Hematopoietic multipotent progenitor cell treated with erythropoietin and hydrocortisone succinate and interleukin-3 and kit ligand, for 15 days (in vitro differentiated cells): ENCODE measurements around the gene SSH2.

Experiments used
- DNase-seq: peaks from one replicate; pipeline ENCODE4 v3.0.0-alpha.2; 2015; ENCODE audit warnings: low spot score

Gene SSH2

GRCh38 chr17:29621751-29622194, 308.3 kb downstream of the SSH2 start:
- no peak for DNase-seq

DNA sequence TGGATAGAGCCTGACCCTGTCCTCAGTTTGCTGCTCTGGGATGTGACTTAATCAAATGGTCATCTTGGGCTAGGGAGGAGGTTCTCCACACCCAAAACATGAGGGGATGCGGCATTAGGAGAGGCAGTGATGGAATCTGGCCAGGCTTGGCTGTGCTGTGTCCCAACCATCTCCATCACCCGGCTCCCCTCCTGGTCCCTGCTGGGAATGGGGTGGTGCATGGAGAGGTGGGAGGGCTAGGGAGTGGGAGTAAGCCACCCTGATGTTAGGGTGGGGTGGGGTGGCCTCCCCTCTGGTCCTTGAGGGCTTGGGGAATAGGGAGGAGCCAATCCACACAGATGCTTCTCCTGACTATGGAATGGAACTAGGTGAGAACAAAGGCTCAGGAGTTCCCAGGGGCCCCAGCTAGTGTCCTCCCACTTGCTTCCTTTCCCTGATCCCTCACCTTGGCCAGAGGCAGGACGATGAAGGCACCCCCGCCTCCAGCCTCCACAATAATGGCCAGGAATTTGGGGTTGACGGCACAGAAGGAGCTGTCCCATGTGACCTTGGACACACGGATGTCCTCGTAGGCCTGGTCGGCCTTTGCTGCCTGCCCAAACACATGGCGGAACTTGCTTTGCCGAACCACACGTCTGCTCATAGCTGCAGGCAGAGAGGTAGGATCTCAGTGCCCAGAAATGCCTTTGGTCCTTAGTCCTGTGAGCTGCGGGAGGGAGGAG, 309.1 kb downstream of the SSH2 start:
- DNase-seq, result no peak

DNA sequence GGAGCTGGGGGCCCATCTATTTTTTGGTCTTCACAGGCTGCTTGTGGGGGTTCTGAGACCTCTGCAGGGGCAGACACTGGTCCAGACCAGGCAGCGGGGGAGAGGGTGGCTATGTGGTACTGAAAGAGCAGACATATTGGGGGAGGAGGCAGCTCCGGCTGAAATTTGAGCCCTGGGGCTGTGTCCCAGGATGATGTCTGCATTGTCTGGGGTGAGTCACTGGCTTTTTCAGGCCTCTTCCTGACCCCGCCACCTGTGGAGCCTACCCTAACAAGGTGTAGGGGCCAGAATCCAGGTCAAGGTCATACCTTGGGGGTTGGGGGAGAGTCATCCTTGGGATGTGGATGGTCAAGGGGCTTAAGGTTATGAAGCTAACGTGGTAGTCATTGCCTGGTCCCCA, 309.8 kb downstream of the SSH2 start:
- no peak for DNase-seq

GRCh38 chr17:29619251-29619650, 310.8 kb downstream of the SSH2 start:
- DNase-seq, result no peak

GRCh38 chr17:29618272-29619065, 311.6 kb downstream of the SSH2 start:
- no peak for DNase-seq

DNA sequence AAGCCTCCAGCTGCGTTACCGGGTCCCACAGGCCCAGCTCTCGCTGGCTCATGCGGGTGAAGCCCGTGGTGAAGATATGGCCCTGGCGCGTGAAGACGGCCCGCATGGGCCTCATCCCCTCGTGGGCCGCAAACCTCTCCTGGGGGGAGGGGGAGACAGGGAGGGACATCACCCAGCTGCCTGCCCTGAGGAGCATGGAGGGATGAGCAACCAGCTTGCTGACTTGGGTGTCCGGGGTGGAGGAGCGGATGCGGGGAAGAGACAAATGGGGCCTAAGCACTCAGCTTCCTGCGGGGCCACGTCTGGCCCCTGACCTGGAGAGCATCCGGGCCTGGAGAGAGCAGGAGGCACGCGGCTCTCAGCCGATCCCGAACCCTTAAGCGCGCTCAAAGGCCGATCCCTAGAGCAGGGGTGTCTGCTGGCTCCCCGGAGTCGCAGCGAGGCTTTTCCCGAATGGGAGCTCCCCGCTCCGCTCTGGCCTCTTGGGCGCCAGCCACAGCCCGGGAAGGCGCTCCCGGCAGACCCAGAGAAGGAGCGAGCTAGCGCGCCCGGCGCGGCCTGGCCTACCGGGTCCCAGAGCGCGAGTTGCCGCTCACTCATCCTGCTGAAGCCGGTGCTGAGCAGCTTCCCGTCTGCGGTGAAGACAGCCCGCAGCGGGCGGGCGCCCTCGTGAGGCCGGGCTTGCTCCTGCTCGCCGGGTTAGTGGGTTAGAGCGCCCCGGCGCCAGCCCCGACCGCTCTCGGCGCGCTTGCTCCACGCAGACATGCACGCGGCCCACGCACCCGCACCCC, 312.4 kb downstream of the SSH2 start:
- peak; percentile 60 for DNase-seq

- peak; percentile 49 for DNase-seq
Measured at GRCh38 chr17:29617125-29617480, 312.9 kb downstream of the SSH2 start.

DNA sequence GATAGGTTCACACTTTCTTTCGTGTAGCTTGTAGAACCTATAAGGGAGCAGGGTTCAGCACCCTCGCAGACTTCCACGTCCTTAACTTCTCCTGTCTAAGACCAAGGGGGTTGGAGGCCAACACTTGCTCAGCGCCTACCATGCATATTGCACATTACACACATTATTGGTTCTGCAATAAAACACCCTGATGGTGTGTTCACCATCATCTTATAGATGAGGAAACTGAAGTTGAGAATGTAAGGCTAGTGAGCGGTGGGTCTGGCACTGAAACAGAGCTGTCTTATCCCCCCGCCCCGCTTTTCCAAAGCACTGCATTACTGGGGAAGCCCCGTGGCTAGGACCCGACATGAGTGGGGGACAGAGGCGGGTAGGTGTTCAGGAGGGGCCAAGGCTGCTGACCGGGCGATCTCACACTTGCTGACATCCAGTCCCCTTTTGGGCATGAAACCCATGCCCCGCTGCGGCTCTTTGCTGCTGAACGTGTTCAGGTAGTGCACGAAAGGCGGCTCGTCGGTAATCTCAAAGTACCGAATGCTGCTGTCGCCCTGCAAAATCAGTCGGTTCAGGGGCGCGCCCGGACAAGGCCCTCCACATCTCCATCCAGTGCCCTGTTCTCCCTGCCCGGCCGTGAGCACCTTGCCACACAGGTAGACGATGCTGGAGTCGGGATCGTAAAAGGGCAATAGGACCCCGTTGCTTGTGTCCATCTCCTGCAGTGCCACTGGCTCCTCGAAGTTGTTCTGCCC, 313.6 kb downstream of the SSH2 start:
- DNase-seq, result no peak

DNA sequence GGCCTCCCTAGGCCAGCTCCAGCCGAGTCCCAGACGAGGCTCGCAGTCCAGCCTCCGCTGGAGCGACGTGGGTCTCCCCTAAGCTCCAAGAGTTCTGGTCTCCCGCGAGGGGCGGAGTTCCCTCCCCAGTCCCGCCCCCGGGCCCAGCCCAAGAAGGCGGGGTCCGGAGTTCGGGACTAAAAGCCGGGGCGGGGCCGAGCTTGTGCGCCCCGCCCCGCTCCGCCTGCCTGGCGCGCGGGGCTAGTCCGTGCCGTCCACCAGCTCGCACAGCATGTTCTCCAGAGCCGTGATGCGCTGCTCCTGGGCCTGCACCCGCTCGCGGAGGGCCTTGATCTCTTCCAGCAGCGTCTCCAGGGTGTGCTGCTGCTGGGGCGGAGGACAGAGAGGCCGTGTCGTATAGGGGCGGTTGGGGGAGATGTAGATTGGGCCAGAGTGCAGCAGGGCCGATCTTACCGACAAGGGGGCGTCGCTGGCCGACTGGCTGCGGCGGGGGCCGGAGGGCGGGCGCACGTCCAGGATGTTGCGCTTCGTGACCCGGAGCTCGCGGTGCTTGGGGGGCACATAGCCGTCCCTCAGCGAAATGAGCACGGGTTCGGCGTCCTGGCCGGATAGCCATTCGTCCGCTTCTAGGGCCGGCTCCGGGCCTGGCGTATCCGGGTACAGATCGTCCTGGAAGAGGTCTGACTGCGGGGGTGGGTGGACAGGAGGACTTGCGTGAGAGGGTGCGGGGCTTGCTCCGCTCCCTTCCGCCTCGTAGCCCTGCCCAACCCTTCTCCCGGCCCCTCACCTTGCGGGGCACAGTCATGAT, 314.3 kb downstream of the SSH2 start:
- peak; percentile 82 for DNase-seq

GRCh38 chr17:29615048-29615385, 315.0 kb downstream of the SSH2 start:
- DNase-seq, result peak; percentile 43

GRCh38 chr17:29614349-29615047, 315.5 kb downstream of the SSH2 start:
- DNase-seq, result no peak

GRCh38 chr17:29613856-29614255, 316.2 kb downstream of the SSH2 start:
- no peak for DNase-seq

GRCh38 chr17:29613352-29613837, 316.6 kb downstream of the SSH2 start:
- DNase-seq, result peak; percentile 69

- no peak for DNase-seq
Measured at GRCh38 chr17:29612404-29613280, 317.4 kb downstream of the SSH2 start.

GRCh38 chr17:29612094-29612403, 318.0 kb downstream of the SSH2 start:
- no peak for DNase-seq

DNA sequence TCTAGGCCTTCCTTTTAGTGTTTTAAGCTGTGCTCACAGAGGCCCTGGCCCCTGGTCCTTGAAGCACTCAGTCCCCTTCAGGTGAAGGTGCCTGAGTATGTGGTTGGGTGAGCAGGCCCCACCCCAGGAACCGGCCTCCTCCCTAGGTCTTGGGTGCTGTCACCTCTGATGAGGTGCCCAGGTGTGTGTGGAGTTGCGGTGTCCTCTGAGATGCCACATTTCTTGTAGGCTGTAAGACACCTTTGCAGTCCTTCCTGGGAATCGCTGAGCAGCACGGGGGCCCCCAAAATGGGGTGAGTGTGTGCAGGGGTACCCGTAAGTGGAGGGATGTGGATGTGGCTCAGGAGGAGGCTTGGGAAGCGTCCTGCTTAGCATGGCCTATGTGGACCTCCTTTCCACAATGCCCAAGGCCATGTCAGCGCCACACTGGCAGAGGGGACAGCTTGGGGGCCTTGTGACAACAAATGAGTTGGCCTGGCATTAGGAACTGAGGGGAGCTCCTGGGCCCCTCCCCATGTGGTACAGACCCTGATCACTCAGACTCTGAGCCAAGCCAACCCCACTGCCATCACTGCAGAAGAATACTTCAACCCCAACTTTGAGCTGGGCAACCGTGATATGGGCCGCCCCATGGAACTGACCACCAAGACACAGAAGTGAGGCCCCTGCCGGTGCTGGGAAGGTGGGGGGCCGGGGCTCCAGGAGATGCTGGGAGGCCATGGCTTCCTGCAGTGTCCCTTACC, 318.5 kb downstream of the SSH2 start:
- no peak for DNase-seq

- DNase-seq, result no peak
Measured at GRCh38 chr17:29610395-29610794, 319.6 kb downstream of the SSH2 start.

GRCh38 chr17:29608986-29609385, 321.0 kb downstream of the SSH2 start:
- DNase-seq, result no peak
